Activated T-cell treated with anti-CD3 and anti-CD28 coated beads for 4 hours (primary cell): ENCODE results near the gene TLN1.

Experiments used
- DNase-seq: peaks from one replicate; pipeline ENCODE4 v3.0.0-alpha.2; 2020

TLN1 gene

DNA sequence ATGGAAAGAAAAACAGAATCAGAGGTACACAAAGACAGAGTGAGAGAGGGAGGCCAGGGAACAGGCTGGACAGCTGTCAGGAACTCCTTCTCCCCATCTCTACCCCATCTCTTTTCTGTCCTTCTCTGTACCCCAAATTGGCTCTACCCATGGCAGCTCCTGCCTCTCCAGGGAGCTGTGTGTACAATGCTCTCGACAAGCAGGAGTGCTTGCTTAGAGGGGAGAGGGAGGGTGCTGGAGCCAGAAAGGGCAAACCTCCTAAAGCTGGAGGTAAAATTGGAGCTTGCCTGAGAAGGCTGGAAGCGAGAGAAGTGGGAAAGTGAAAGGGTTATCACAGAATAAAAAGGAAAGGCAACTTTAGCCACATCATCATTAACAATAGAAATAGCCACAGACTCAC, 48.7 kb downstream of the TLN1 start:
- no peak for DNase-seq

DNA sequence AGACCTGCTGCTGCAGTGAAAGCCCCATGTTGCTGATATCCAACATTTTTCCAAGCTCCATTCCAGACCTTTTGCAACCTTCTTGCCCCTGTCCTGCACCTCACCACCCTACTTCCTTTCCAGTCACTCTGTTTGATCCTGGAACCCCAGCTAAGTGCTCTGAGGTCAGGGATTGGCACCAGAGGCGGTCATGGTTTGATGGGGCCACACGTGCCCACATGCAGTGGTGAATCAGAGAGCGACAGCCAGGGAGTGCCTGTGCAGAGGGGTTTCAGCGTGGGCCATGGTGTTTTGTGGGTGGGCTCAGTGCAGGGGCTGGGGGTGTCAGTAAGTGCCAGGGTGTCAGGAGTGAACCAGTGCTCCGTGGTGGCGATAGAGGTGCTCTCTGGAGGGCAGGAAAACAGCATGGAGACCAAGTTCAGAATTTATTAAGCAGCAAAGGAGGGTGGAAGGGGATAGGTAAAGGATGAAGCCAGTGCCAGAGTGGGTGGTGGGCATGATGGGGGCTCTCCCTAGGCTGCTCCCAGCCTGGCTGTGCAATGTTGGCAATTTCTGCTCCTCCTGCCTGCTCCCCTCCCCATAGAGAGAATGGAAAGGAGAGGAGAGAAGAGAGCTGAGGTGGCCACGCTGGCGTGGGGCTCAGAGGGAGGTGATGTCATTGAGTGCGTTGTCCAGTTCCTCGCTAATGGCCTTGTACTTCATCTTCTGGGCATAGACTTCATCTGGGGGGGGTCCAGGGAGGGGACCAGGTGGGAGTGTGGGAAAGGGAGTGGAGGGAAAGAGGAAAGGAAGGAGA, 49.3 kb downstream of the TLN1 start:
- DNase-seq: no peak

DNA sequence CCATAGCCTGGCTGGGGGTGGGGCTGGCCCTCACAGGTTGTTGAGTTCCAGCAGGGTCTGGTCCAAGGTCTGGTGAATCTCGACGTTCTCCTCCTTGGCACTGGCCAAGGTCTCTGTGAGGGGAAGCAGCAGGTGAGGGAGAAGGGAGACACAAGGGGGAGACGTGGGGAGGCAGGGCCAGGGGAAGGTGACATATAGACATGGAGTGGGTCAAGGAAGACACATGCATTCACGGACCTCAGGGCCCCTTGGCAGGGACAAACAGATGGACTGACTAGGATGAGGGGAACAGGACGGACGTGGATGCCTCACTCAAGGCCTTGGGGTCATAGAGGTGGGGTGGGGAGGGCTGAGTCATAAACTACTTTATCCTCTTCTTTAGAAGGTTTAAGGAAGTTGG, 49.9 kb downstream of the TLN1 start:
- no peak for DNase-seq

DNA sequence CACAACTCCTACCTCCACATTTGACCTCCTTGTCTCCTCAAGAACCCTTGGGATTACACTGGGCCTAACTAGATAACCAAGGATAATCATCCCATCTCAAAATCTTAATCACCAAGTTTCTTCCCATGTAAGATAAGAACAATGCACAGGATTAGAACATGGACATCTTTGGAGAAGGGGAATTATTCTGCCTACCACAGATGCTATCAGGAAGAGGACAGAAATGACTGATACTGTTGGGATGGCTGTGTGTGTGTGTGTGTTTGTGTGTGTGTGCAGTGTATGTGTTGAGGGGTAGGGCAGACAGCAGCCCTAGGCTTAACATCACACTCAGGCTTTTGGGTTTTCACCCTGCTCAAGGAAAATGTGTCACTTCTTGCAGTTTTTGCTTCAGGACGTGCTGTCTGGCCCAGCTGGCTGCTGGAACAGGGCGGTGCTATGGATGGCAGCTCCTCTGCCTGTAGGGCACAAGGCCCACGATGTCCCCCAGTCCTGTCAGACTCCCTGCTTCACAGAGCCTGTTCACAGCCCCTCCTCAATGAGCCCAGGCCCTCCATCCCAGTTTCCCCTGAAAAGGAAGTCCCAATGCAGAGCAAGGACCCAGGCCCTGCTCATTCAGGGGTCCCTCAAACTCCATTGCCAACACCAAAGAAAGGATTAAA, 50.5 kb downstream of the TLN1 start:
- DNase-seq: no peak

DNA sequence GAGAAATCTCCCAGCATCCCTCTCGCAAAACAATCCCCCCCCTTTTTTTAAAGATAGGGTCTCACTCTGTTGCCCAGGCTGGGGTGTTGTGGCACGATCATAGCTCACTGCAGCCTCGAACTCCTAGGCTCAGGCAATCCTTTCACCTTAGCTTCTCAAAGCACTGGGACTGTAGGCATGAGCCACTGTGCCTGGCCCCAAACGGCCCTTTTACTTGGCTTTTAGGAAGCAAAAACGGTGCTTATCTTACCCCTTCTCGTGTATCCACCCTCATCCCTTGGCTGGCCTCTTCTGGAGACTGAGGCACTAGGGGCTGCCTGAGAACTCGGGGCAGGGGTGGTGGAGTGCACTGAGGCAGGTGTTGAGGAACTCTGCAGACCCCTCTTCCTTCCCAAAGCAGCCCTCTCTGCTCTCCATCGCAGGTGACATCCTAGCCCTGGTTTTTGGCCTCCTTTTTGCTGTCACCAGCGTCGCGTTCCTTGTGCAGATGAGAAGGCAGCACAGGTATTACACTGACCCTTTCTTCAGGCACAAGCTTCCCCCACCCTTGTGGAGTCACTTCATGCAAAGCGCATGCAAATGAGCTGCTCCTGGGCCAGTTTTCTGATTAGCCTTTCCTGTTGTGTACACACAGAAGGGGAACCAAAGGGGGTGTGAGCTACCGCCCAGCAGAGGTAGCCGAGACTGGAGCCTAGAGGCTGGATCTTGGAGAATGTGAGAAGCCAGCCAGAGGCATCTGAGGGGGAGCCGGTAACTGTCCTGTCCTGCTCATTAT, 51.5 kb downstream of the TLN1 start:
- DNase-seq: no peak

DNA sequence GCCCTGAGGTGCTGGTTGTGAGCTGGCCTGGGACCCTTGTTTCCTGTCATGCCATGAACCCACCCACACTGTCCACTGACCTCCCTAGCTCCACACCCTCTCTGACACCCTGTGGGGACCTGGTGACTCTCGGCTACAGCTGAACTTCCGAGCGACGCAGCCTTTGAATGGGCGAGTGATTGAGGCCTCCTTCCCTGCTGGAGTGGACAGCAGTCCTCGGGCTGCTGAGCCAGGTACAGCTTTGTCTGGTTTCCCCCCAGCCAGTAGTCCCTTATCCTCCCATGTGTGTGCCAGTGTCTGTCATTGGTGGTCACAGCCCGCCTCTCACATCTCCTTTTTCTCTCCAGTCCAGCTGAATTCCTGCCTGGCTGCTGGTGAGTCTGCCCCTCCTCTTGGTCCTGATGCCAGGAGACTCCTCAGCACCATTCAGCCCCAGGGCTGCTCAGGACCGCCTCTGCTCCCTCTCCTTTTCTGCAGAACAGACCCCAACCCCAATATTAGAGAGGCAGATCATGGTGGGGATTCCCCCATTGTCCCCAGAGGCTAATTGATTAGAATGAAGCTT, 52.1 kb downstream of the TLN1 start:
- no peak for DNase-seq

DNA sequence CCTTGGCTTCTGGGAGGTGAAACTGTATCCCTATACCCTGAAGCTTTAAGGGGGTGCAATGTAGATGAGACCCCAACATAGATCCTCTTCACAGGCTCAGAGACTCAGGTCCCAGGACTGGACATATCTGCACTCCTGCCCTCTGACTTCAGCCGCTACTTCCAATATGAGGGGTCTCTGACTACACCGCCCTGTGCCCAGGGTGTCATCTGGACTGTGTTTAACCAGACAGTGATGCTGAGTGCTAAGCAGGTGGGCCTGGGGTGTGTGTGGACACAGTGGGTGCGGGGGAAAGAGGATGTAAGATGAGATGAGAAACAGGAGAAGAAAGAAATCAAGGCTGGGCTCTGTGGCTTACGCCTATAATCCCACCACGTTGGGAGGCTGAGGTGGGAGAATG, 52.9 kb downstream of the TLN1 start:
- DNase-seq: no peak

DNA sequence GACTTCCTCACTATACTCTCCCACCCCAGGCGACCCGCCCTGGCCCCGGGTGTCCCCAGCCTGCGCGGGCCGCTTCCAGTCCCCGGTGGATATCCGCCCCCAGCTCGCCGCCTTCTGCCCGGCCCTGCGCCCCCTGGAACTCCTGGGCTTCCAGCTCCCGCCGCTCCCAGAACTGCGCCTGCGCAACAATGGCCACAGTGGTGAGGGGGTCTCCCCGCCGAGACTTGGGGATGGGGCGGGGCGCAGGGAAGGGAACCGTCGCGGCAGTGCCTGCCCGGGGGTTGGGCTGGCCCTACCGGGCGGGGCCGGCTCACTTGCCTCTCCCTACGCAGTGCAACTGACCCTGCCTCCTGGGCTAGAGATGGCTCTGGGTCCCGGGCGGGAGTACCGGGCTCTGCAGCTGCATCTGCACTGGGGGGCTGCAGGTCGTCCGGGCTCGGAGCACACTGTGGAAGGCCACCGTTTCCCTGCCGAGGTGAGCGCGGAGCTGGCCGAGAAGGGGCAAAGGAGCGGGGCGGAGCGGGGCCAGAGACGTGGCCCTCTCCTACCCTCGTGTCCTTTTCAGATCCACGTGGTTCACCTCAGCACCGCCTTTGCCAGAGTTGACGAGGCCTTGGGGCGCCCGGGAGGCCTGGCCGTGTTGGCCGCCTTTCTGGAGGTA, 56.1 kb downstream of the TLN1 start:
- no peak for DNase-seq

DNA sequence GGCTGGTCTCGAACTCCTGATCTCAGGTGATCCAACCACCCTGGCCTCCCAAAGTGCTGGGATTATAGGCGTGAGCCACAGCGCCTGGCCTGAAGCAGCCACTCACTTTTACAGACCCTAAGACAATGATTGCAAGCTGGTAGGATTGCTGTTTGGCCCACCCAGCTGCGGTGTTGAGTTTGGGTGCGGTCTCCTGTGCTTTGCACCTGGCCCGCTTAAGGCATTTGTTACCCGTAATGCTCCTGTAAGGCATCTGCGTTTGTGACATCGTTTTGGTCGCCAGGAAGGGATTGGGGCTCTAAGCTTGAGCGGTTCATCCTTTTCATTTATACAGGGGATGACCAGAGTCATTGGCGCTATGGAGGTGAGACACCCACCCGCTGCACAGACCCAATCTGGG, 56.8 kb downstream of the TLN1 start:
- DNase-seq: no peak

DNA sequence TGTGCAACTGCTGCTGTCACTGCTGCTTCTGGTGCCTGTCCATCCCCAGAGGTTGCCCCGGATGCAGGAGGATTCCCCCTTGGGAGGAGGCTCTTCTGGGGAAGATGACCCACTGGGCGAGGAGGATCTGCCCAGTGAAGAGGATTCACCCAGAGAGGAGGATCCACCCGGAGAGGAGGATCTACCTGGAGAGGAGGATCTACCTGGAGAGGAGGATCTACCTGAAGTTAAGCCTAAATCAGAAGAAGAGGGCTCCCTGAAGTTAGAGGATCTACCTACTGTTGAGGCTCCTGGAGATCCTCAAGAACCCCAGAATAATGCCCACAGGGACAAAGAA, 58.0 kb downstream of the TLN1 start:
- no peak for DNase-seq

DNA sequence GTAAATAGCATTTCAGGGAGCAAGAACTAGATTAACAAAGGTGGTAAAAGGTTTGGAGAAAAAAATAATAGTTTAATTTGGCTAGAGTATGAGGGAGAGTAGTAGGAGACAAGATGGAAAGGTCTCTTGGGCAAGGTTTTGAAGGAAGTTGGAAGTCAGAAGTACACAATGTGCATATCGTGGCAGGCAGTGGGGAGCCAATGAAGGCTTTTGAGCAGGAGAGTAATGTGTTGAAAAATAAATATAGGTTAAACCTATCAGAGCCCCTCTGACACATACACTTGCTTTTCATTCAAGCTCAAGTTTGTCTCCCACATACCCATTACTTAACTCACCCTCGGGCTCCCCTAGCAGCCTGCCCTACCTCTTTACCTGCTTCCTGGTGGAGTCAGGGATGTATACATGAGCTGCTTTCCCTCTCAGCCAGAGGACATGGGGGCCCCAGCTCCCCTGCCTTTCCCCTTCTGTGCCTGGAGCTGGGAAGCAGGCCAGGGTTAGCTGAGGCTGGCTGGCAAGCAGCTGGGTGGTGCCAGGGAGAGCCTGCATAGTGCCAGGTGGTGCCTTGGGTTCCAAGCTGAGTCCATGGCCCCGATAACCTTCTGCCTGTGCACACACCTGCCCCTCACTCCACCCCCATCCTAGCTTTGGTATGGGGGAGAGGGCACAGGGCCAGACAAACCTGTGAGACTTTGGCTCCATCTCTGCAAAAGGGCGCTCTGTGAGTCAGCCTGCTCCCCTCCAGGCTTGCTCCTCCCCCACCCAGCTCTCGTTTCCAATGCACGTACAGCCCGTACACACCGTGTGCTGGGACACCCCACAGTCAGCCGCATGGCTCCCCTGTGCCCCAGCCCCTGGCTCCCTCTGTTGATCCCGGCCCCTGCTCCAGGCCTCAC, 58.6 kb downstream of the TLN1 start, which contains the start of gene CA9:
CA9 (plus strand) TSS at position 797 of the 893 bp plus-strand sequence; CDS start at position 829, 32 bp downstream.
- DNase-seq: no peak

DNA sequence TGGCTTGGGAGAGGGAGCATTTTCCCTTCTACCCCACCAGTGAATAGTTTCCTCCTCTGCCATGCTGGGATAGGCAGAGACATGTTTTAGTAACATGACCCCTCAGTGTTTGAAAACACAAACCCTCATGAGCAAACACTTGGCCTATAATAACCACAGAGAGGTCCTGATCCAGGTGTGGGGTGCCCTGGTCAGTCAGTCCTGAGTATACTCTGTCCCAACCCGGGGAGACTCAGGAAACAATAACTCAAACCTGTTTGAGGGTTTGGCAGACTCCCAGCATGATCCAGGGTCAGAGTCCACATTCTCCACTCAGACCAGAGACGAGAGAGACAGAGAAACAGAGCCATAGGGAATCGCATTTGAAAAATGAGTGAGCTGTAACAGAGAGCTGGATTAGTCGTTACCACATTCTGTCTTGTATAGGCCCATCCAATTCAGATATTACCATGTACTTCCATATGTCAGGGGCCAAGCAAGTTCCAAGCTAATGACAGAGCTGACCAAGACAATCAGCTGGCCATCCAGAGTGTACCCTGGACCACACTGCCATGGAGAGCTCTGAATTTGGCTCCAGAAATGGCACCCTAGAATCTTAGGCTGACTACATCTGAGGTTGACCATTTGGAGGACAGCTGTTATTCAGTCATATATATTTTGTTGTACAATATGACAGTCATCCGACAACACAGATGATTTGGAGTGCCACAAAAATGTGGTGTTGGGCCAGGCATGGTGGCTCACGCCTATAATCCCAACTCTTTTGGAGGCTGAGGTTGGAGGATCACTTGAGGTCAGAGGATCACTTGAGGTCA, 62.5 kb downstream of the TLN1 start:
- DNase-seq: no peak

DNA sequence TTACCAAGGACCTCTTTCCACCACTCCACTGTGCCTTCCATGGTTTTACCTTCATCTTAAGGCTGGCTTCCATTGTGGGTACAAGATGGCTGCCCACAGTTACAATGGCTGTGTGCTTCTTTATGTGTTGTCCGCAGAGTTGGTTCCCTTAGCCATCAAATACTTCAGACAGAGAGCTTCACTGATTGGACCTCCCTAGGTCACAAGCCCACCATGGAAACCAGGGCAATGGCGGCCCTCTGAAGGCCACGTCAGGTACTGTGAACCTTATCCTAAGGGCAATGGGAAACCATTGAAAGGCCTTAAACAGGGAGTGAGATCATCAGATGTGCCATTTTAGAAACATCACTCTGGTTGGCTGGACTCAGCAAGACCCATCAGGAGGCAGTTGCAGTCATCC, 64.1 kb downstream of the TLN1 start:
- DNase-seq: no peak

DNA sequence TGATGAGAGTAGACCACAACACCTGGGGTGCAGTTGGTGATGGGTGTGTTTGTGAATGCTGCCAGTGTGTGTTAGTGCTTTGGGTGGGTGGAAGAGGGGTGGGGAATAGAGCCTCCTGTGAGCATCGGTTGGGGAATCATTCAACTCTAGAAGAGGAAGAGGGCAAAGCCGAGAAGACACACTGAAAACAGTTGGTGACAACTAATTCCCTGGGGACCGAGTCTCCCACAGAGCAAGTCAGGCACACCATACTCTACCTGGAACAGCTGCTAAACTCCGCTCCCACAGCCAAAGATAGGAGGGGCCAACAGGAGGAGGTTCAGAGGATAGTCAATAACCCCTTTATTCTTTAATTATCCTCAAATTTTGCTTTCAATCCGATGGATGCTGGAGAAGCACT, 65.4 kb downstream of the TLN1 start:
- DNase-seq: no peak

DNA sequence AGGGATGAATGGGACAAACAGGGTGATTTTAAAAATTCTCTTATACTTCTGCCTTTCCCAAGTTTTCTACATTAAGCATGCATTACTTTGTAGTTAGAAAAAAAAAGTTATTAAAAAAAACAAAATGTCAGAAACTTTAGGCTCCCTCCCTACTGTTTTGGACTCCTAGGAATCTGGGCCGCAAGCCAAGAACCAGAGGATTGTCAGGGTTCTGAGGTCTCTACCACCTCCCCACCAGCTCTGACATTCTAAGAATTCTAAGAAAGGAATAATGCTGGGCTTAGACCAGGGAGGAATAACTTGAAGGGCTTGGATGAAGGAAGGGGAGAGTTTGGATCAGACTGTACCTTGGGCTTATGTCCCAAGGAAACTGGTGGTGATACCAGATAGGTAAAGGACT, 66.0 kb downstream of the TLN1 start:
- DNase-seq: no peak

DNA sequence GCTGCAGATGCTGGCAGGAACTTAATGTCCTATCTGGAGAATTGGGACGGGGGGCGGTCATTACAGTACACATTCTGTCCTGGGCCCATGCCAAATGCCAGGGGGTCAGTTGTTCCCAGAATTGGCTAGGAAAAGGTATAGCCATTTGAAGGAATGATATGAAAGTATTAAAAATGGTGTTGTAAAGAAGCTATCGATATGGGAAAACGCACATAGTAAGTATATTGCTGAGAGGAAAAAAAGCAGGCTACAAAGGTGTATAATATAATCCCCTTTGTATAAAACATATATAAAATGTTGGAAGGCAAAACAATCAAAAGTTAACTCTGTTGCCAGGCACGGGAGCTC, 66.5 kb downstream of the TLN1 start:
- no peak for DNase-seq

DNA sequence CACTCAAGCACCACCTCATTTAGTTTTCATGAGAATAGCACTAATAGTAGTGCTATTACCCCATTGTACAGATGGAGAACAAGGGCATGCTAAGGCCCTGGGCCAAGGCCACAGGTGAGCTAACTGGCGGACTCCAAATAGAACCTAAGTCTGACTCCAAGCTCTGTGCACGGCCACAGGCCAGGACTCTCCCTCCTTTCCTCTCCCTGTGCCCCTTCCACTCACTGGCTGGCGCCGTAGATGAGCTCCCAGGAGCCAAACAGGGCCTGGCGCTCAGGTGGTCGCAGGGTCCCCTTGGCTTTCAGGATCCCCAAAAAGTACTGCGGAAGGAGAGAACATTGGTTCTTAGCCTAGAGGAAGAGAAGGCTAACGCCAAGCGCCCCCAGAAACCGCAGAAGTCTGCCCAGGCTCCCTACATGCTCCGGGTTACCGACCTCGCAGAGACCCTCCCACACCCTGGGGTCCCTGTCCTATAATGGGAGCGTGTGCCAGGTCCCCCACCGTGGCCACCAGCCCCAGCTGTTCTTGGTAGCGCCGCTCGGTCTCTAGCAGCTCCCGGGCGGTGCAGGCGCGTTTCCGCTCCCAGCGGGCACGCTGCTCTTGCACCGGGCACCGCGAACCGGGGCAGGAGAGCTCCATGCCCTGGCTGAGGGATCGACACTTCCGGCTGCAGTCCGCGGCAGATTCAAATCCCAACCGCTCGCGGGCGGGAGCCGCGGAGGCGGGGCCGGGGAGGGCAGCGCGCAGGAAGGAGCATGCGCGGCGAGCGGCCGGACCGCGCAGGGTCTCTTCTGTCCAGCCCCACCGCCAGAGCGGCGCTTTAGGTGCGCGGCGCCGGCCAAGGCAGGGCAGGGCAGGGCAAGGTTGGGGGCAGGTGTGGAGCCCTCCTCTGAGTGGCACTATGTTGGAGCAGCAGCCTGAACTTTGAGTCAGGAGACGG, 67.2 kb downstream of the TLN1 start, which contains the start of gene ARHGEF39:
ARHGEF39 (minus strand) TSS at position 665 of the 940 bp plus-strand sequence; CDS start at position 639, 26 bp downstream.
- peak; percentile 40 for DNase-seq

DNA sequence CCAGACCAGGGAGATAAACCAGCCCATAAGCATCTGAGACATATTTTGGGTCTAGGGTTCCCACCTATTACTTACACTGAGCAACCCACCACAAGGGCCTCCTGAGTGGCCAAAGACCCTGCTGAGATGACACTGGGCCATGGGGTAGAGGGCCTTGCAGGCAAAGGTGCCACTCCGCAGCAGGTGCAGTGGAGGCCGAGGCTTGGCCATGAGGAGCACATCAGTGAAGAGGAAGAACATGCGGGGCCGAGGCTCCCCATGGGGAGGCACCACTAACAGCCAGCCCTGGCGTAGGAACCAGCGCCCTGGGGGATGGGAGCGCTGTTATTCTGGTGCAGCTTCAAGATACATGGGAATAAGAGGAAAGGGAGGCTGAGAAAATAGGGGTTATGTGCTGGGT, 69.6 kb downstream of the TLN1 start:
- no peak for DNase-seq

DNA sequence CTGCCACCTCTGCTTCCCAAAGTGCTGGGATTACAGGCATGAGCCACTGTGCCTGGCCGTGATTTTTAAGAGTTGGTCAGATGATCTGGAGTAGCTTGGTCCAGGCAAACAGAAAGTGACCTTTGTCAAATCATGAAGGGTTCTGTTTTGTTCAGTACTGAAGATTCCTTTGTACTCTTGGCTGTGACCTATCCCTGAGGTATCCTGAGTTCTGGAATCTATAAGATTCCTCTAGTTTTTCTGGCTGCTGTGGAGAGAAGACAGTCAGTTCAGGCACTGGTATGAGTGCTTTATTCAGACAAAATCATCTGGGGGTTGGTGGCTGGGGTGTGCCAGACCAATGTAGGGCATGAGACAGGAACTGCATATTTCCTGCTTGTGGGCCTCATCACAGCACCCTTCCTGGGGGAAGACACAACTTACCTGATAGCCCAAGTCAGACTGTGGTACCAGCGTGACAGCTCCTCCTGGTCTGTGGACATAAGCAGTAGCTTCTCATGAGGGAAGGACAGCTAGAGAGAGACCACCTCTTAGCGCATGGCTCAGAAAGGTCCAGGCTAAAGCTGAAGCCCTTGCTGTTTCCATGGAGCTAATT, 70.1 kb downstream of the TLN1 start:
- no peak for DNase-seq
